Activated B cell treated with CpG ODN at 0.5 μM for 24 hours (primary cell): ENCODE data around the gene METTL23. TPM values are rescaled to one million over a fixed set of nuclear protein-coding genes. Genes with fewer than 3 reads are reported as not detected.

Source experiments
- ATAC-seq: fragments of 200-7000 bp; cut with Tn5 transposase; one replicate; pipeline ENCODE4 v1.10.0; 2021; ENCODE audit warnings: low read depth, mild to moderate bottlenecking, moderate library complexity
- CTCF ChIA-PET: fragments of 350-600 bp; sonication (Branson Sonifier 250); formaldehyde crosslinking; loops from one replicate; lab custom pipeline; 2021; ENCODE audit warnings: antibody characterized with exemption; lab: Charles Lee
- POLR2A ChIA-PET: fragments of 350-600 bp; sonication (Branson Sonifier 250); formaldehyde crosslinking; loops from one replicate; lab custom pipeline; 2021; ENCODE audit warnings: antibody characterized with exemption; lab: Charles Lee
- DNase-seq: peaks from one replicate; pipeline ENCODE4 v3.0.0; 2022
- H3K27ac Mint-ChIP-seq: one replicate; pipeline ENCODE4 v1.8.0; 2020; ENCODE audit warnings: mixed read lengths
- H3K27me3 Mint-ChIP-seq: one replicate; pipeline ENCODE4 v1.8.0; 2021; ENCODE audit warnings: mixed read lengths
- H3K36me3 Mint-ChIP-seq: one replicate; pipeline ENCODE4 v1.8.0; 2021; ENCODE audit warnings: low read depth, mixed read lengths
- H3K4me1 Mint-ChIP-seq: one replicate; pipeline ENCODE4 v1.8.0; 2021; ENCODE audit warnings: mixed read lengths
- H3K4me3 Mint-ChIP-seq: one replicate; pipeline ENCODE4 v1.8.0; 2020; ENCODE audit warnings: mild to moderate bottlenecking, mixed read lengths
- H3K9me3 Mint-ChIP-seq: one replicate; pipeline ENCODE4 v1.8.0; 2020; ENCODE audit warnings: mixed read lengths
- intact Hi-C: fragments of 100-400 bp; cut with micrococcal nuclease; formaldehyde crosslinking; loops from one replicate; pipeline ENCODE4 v1.15.1; 2024
- total RNA-seq: library from RNA; stranded (reverse); gene quantifications from 2 replicates; pipeline ENCODE4 v1.2.3, GENCODE V29; 2022
- TF ChIP-seq, protein P1 (sequence below): fragments of 200-600 bp; IDR thresholded peaks from one replicate; pipeline ENCODE4 v1.8.0; 2022; ENCODE audit warnings: antibody characterized with exemption, mild to moderate bottlenecking

METTL23 gene
- total RNA-seq, 1 donor from 2014 or later: 56.0 TPM

DNA sequence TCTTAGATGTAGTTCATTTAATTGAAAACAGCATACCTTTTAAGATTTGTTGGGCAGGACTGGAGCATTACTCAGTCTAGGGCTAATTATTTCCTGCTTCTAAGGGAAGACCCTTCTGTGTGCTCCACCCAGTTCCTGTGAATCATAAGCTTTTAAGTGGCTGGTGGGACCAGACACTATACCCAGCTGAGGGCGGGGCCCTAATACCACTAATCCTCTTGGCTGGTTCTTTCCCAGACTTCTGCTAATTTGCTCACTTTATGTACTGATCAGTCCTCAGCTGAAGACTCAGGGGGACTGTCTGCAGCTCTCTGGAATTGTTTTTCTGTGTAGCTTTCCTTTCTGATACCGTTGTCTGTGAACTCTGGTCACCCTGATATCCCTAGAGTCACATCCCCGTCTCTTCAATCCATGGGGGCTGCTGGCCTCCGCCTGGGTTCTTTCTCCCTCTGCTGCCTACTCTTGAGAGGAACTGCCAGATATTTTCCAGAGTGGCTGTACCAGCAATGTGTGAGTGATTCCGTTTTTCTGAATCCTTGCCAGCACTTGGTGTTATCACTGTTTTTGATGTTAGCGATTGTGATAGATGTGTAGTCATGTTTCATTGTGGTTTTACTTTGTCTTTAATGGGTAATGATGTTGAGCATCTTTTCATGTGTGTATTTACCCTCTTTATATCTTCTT, 46.3 kb downstream of the METTL23 start:
- Mint-ChIP-seq H3K4me1 (peaks cover 5% of the 10 kb centered on the region), H3K9me3 (peaks cover 3% of the 10 kb centered on the region), H3K27me3 (no peaks in the 10 kb centered on the region), H3K27ac (no peak overlapping the region), H3K36me3 (peaks cover 57% of the 10 kb centered on the region), H3K4me3 (no peak overlapping the region)
- POLR2A ChIA-PET: no interaction called here
- TF ChIP-seq, protein P1, sequence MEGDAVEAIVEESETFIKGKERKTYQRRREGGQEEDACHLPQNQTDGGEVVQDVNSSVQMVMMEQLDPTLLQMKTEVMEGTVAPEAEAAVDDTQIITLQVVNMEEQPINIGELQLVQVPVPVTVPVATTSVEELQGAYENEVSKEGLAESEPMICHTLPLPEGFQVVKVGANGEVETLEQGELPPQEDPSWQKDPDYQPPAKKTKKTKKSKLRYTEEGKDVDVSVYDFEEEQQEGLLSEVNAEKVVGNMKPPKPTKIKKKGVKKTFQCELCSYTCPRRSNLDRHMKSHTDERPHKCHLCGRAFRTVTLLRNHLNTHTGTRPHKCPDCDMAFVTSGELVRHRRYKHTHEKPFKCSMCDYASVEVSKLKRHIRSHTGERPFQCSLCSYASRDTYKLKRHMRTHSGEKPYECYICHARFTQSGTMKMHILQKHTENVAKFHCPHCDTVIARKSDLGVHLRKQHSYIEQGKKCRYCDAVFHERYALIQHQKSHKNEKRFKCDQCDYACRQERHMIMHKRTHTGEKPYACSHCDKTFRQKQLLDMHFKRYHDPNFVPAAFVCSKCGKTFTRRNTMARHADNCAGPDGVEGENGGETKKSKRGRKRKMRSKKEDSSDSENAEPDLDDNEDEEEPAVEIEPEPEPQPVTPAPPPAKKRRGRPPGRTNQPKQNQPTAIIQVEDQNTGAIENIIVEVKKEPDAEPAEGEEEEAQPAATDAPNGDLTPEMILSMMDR: no peak
- DNase-seq (no peak), ATAC-seq (no peak)
- CTCF ChIA-PET: no interaction called here
- intact Hi-C loops: no loop called here

DNA sequence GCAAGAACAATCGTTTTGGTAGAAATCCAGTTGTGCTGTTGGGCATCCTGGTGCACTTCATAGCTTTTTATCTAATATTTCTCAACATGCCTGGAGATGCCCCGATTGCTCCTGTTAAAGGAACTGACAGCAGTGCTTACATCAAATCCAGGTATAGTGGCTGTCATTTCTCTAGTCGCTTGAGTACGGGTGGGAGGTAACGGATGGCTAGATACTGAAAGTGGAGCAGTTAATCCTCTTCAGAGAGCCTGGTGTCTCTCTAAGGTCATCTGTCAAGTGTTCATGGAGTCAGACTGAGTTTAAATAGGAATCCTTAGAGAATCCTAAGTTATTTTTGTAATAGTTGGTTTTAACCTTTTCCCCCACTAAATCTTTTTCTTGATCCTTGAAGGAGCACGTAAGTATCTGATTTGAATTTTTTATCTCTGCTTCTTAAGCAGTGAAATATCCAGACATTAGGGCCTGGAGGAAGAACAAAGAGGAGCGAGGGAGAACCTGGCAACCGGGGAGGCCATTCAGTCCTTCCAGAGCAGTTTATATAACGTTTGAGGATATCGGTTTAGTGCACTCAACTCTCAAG, 48.5 kb downstream of the METTL23 start:
- H3K9me3 Mint-ChIP-seq: no peaks in the 10 kb centered on the region
- intact Hi-C loops: no loop called here
- no peaks in the 10 kb centered on the region for H3K27me3 Mint-ChIP-seq
- H3K4me1 Mint-ChIP-seq: peaks cover 5% of the 10 kb centered on the region
- no peak overlapping the region for H3K4me3 Mint-ChIP-seq
- CTCF ChIA-PET: interaction anchor here (1.1 kb wide), 1 partner anchor 47 kb away, joined by 3 read pairs; no protein-coding TSS in a partner anchor
- POLR2A ChIA-PET: no interaction called here
- H3K27ac Mint-ChIP-seq: no peak overlapping the region
- no peak for ATAC-seq
- DNase-seq: no peak
- TF ChIP-seq, protein P1: no peak
- peaks cover 60% of the 10 kb centered on the region for H3K36me3 Mint-ChIP-seq

DNA sequence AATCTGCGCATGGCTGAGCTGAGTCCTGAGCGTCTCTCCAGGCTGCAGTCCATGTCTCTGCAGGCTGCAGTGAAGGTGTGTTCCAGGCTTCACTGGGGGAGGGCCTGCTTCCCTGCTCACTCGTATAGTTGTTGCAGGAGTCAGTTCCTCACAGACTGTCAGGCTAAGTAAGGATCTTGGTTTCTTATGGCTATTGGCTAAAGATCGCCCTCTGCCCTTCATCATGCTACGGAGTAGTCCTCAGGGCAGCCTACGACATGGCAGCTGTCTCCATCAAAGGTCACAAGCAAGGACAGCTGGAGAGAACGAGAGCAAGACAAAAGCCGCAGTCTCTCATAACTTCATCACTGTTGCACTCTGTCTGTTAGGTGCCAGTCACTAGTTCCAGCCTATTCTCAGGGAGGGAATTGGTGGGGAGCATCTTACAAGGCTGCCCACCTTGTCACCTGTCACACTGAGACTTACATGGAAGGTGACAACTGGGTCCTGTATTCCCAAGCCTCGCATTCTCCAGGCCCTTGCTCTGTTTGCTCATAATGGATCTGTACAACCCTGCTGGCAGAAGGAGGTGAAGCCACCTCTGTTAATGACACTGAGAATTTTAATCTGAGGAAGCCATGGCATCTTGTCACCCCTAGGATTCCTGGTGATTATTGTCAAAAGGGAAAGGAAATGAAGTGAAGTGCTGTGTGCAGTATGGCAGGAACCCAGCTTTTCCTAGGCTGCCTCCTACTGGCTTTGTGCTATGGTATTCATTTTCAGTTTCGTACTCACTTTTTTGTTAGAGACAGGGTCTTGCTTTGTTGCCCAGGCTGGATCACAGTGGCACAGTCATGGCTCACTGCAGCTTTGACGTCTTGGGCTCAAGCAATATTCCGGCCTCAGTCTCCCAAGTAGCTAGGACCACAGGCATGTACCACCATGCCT, 54.7 kb downstream of the METTL23 start:
- Mint-ChIP-seq H3K27ac (no peak overlapping the region), H3K9me3 (no peaks in the 10 kb centered on the region), H3K4me1 (no peaks in the 10 kb centered on the region), H3K27me3 (no peaks in the 10 kb centered on the region), H3K4me3 (no peak overlapping the region), H3K36me3 (peaks cover 41% of the 10 kb centered on the region)
- CTCF ChIA-PET: no interaction called here
- TF ChIP-seq, protein P1: no peak
- POLR2A ChIA-PET: no interaction called here
- DNase-seq: no peak
- intact Hi-C loops: no loop called here
- ATAC-seq: no peak

DNA sequence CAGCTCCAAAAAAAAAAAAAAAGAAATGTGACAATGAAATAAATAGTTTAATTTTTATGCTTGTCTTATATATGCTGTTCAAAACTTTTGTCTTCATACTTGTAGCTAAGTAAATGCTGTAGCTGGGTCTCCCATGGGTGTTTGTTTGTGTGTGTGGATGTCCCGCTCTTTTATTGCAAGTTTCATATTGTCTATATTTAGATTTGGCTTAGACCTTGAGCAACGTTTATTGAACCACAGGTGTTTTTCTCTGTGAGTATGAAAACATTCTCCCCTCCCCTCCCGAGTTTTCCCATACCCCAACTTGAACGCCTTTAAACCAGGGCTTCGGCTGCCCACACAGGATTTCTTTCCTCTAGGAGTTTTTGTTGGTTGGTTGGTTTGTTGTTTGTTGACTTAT, 56.5 kb downstream of the METTL23 start:
- no peak for DNase-seq
- H3K27me3 Mint-ChIP-seq: no peaks in the 10 kb centered on the region
- no peak overlapping the region for H3K27ac Mint-ChIP-seq
- intact Hi-C loops: no loop called here
- POLR2A ChIA-PET: no interaction called here
- ATAC-seq: no peak
- no peak overlapping the region for H3K4me3 Mint-ChIP-seq
- TF ChIP-seq, protein P1: no peak
- CTCF ChIA-PET: no interaction called here
- H3K9me3 Mint-ChIP-seq: no peaks in the 10 kb centered on the region
- H3K4me1 Mint-ChIP-seq: no peaks in the 10 kb centered on the region
- H3K36me3 Mint-ChIP-seq: peaks cover 33% of the 10 kb centered on the region

Other genes starting within 250 kb of the METTL23 start
- gene RHBDF2, start 225.4 kb upstream of the METTL23 start, total RNA-seq: 150 and 189 TPM in 2 replicates
- 0.44 and 0.49 TPM in 2 replicates for gene CYGB, start 189.1 kb upstream of the METTL23 start, total RNA-seq
- 5.3 and 5.5 TPM in 2 replicates for gene PRCD, start 186.8 kb upstream of the METTL23 start, total RNA-seq
- not detected in 2 replicates for gene ST6GALNAC2, start 141.0 kb upstream of the METTL23 start, total RNA-seq
- not detected in 2 replicates for gene ST6GALNAC1, start 83.1 kb upstream of the METTL23 start, total RNA-seq
- gene MXRA7, start 15.9 kb upstream of the METTL23 start, total RNA-seq: 13.5 and 13.8 TPM in 2 replicates
- gene JMJD6, start 233 bp upstream of the METTL23 start, total RNA-seq: 32.7 and 33.1 TPM in 2 replicates
- gene SRSF2, start 10.5 kb downstream of the METTL23 start, total RNA-seq: 335 and 367 TPM in 2 replicates
- 17.9 and 20.8 TPM in 2 replicates for gene MFSD11, start 11.3 kb downstream of the METTL23 start, total RNA-seq
- gene MGAT5B, start 141.6 kb downstream of the METTL23 start, total RNA-seq: 5.6 and 7.4 TPM in 2 replicates